Nephron progenitor cell (in vitro differentiated cells): ENCODE data around the gene DNMT1.
A peak's percentile ranks its signal among the peaks of the same experiment; 100 is the strongest.

Experiments used
- DNase-seq: peaks from one replicate; pipeline ENCODE4 v3.0.0; 2021
- H3K27ac Mint-ChIP-seq: 2 replicates; pipeline ENCODE4 v1.8.0; 2021; ENCODE audit warnings: mild to moderate bottlenecking, moderate library complexity, mixed read lengths
- H3K27me3 Mint-ChIP-seq: 2 replicates; pipeline ENCODE4 v1.8.0; 2021; ENCODE audit warnings: mild to moderate bottlenecking, low read depth, mixed read lengths; ENCODE audit not compliant: poor library complexity
- H3K36me3 Mint-ChIP-seq: 2 replicates; pipeline ENCODE4 v1.8.0; 2021; ENCODE audit warnings: low read depth, mixed read lengths
- H3K4me1 Mint-ChIP-seq: 2 replicates; pipeline ENCODE4 v1.8.0; 2021; ENCODE audit warnings: mixed read lengths
- H3K4me3 Mint-ChIP-seq: 2 replicates; pipeline ENCODE4 v1.8.0; 2021; ENCODE audit warnings: mild to moderate bottlenecking, moderate library complexity, mixed read lengths
- H3K9me3 Mint-ChIP-seq: 2 replicates; pipeline ENCODE4 v1.8.0; 2021; ENCODE audit warnings: mild to moderate bottlenecking, moderate library complexity, mixed read lengths
- CTCF ChIP-seq: fragments of 200-600 bp; sonication (generic); IDR thresholded peaks from 2 replicates; pipeline ENCODE4 v1.5.0; 2021; ENCODE audit warnings: antibody characterized with exemption

The DNMT1 gene

GRCh38 chr19:10112895-10113591, 81.7 kb downstream of the DNMT1 start:
- TF ChIP-seq CTCF = peak; percentile 54
- DNase-seq = peak; percentile 65
- no peaks in the 10 kb centered on the region for H3K27me3 Mint-ChIP-seq
- no peak overlapping the region for H3K4me3 Mint-ChIP-seq
- no peaks in the 10 kb centered on the region for H3K4me1 Mint-ChIP-seq
- H3K9me3 Mint-ChIP-seq = no peaks in the 10 kb centered on the region
- H3K36me3 Mint-ChIP-seq = peaks cover 25% of the 10 kb centered on the region
- peak overlapping the region; percentile 85 for H3K27ac Mint-ChIP-seq

GRCh38 chr19:10112037-10112761, 82.6 kb downstream of the DNMT1 start:
- Mint-ChIP-seq H3K4me3 (no peak overlapping the region), H3K27ac (peak overlapping the region; percentile 85), H3K9me3 (no peaks in the 10 kb centered on the region), H3K4me1 (peaks cover 5% of the 10 kb centered on the region), H3K27me3 (no peaks in the 10 kb centered on the region), H3K36me3 (peaks cover 30% of the 10 kb centered on the region)
- TF ChIP-seq CTCF = no peak
- DNase-seq = no peak

- Mint-ChIP-seq H3K27ac (peak within 1 kb of the TSS; percentile 85), H3K27me3 (no peaks in the 10 kb centered on the region), H3K4me3 (no peak within 1 kb of the TSS), H3K36me3 (peaks cover 35% of the 10 kb centered on the region), H3K9me3 (no peaks in the 10 kb centered on the region), H3K4me1 (peaks cover 12% of the 10 kb centered on the region)
- no peak for DNase-seq
- TF ChIP-seq CTCF = no peak
Measured at GRCh38 chr19:10111405-10111811, 83.3 kb downstream of the DNMT1 start, which contains the start of gene P2RY11. Gene P2RY11, plus strand, starts transcription at chr19:10111693. Its CDS starts 29 bp downstream, at chr19:10111722.

- H3K9me3 Mint-ChIP-seq = no peaks in the 10 kb centered on the region
- H3K4me1 Mint-ChIP-seq = peaks cover 12% of the 10 kb centered on the region
- TF ChIP-seq CTCF = no peak
- H3K27me3 Mint-ChIP-seq = no peaks in the 10 kb centered on the region
- DNase-seq = no peak
- peaks cover 30% of the 10 kb centered on the region for H3K36me3 Mint-ChIP-seq
- H3K27ac Mint-ChIP-seq = peak overlapping the region; percentile 42
- H3K4me3 Mint-ChIP-seq = no peak overlapping the region
Measured at GRCh38 chr19:10110972-10111317, 83.8 kb downstream of the DNMT1 start.

GRCh38 chr19:10110076-10110971, 84.4 kb downstream of the DNMT1 start:
- Mint-ChIP-seq H3K4me3 (no peak overlapping the region), H3K27ac (peak overlapping the region; percentile 42), H3K36me3 (peaks cover 30% of the 10 kb centered on the region), H3K4me1 (peaks cover 14% of the 10 kb centered on the region), H3K27me3 (no peaks in the 10 kb centered on the region), H3K9me3 (no peaks in the 10 kb centered on the region)
- DNase-seq = no peak
- no peak for TF ChIP-seq CTCF
